ENCODE data around the gene FAT2.
"Not testable (repeated sequence)": the region's sequence is repeated elsewhere in the genome, so short reads cannot be mapped to it uniquely, and the experiment has no call there.

Gene FAT2

DNA sequence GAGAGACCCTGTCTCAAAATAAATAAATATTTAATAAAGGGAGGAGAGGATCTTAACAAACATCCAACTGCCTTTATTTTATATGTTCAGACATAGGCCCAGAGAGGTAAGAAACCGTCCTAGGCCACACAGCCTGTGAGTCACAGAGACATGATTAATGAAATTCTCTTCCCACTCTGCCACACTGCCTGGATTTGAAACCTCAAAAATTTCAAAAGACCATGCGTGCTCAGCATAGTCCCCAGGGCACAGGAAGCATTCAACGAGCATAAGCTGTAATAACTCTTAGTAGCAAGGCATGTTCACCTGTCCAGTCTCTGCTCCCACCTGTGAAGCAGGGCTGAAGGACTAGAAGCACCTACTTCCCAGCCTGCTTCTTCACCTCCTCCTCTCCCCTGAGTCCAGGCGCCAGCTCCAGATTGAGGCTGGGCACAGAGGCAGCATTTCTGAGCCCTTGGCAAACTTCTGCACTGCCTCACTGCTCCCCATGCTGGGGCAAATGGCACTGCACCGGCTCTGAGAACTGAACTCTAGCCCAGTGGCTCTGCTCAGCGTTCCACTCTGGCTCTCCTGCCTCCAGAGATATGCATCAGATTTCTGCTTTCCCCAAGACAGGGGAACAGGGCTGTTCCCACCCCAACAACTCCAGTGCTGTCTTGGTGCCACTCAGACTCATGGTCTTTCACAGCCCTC, 1.1 kb downstream of the FAT2 start:
- no peak overlapping the region for H3K27ac ChIP-seq (ENCODE audit: low read length)
- no peaks in the 10 kb centered on the region for H3K4me1 ChIP-seq (ENCODE audit: insufficient read depth, low read length)
- H3K4me2 ChIP-seq (ENCODE audit: insufficient read depth, low read length) = no peak overlapping the region
- ATAC-seq (ENCODE audit: insufficient read depth, low read depth) = no peak
- no peak overlapping the region for H3K9ac ChIP-seq (ENCODE audit: low read depth, low read length)
- no peak overlapping the region for H2AFZ ChIP-seq (ENCODE audit: low read depth, low read length)
- H3K4me3 ChIP-seq (ENCODE audit: low read depth in 1 of 2, low read length in 2 of 2) = no peak overlapping the region
- no peaks in the 10 kb centered on the region for H3K9me3 ChIP-seq (ENCODE audit: insufficient read depth, low read length, severe bottlenecking)
- TF ChIP-seq, protein P1, sequence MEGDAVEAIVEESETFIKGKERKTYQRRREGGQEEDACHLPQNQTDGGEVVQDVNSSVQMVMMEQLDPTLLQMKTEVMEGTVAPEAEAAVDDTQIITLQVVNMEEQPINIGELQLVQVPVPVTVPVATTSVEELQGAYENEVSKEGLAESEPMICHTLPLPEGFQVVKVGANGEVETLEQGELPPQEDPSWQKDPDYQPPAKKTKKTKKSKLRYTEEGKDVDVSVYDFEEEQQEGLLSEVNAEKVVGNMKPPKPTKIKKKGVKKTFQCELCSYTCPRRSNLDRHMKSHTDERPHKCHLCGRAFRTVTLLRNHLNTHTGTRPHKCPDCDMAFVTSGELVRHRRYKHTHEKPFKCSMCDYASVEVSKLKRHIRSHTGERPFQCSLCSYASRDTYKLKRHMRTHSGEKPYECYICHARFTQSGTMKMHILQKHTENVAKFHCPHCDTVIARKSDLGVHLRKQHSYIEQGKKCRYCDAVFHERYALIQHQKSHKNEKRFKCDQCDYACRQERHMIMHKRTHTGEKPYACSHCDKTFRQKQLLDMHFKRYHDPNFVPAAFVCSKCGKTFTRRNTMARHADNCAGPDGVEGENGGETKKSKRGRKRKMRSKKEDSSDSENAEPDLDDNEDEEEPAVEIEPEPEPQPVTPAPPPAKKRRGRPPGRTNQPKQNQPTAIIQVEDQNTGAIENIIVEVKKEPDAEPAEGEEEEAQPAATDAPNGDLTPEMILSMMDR (IDR thresholded peaks at IDR 0.05; ENCODE audit: borderline replicate concordance, extremely low read depth, low read length, poor library complexity, severe bottlenecking) = no peak
- TF ChIP-seq EZH2 (IDR thresholded peaks at IDR 0.05; ENCODE audit: borderline replicate concordance, low read depth, low read length, severe bottlenecking) = no peak
- DNase-seq = no peak
- H3K36me3 ChIP-seq (ENCODE audit: insufficient read depth, low read length) = no peaks in the 10 kb centered on the region
- no peaks in the 10 kb centered on the region for H3K79me2 ChIP-seq (ENCODE audit: insufficient read depth, low read length)
- H3K27me3 ChIP-seq (ENCODE audit: insufficient read depth, low read length, poor library complexity) = peaks cover 25% of the 10 kb centered on the region
- H4K20me1 ChIP-seq (ENCODE audit: insufficient read depth, low read length) = no peaks in the 10 kb centered on the region

DNA sequence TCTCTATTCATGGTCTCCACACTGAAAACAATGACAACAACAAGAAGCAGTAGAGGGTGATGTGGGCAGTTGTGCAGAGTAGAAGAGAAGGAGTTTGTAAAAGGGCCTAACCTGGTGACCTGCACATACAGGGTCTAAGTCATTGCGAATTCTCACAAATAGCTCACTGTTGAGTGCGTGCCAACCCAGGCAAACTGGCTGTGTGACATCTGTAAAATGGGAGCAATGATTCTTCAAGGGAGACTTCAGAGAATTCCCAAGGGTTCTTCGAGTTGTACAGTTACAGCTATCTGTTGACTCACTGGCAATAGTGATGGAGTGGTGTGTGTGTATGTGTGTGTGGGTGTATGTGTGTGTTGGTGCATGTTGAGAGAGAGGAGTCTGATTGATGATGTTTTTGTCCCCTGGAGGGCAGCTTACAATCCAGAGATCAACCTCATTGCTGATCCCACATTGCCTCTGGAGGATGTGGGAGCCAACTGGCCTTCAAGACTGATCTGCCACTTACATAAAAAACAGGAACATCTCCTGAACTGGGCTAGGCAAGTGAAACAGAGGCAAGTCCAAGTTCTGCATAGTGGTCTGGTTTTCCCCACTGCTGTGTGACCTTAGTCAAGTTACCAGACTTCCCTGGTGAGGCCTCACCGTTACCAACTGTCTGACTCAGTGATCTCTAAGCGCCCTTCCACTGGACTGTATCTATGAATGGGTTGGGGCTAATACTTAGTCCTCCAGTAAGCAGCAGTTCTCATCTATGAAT, 3.2 kb downstream of the FAT2 start:
- Histone ChIP-seq H2AFZ (ENCODE audit: low read depth, low read length) (no peak overlapping the region), H3K4me1 (ENCODE audit: insufficient read depth, low read length) (no peaks in the 10 kb centered on the region), H3K79me2 (ENCODE audit: insufficient read depth, low read length) (no peaks in the 10 kb centered on the region), H3K4me3 (ENCODE audit: low read depth in 1 of 2, low read length in 2 of 2) (no peak overlapping the region), H3K9ac (ENCODE audit: low read depth, low read length) (no peak overlapping the region), H4K20me1 (ENCODE audit: insufficient read depth, low read length) (no peaks in the 10 kb centered on the region), H3K4me2 (ENCODE audit: insufficient read depth, low read length) (no peak overlapping the region), H3K36me3 (ENCODE audit: insufficient read depth, low read length) (no peaks in the 10 kb centered on the region), H3K9me3 (ENCODE audit: insufficient read depth, low read length, severe bottlenecking) (no peaks in the 10 kb centered on the region), H3K27ac (ENCODE audit: low read length) (no peak overlapping the region), H3K27me3 (ENCODE audit: insufficient read depth, low read length, poor library complexity) (peaks cover 20% of the 10 kb centered on the region)
- ATAC-seq (ENCODE audit: insufficient read depth, low read depth) = no peak
- no peak for DNase-seq
- TF ChIP-seq, protein P1 (IDR thresholded peaks at IDR 0.05; ENCODE audit: borderline replicate concordance, extremely low read depth, low read length, poor library complexity, severe bottlenecking) = no peak
- TF ChIP-seq EZH2 (IDR thresholded peaks at IDR 0.05; ENCODE audit: borderline replicate concordance, low read depth, low read length, severe bottlenecking) = no peak

GRCh38 chr5:151585970-151586369, 5.2 kb downstream of the FAT2 start:
- TF ChIP-seq, protein P1 (IDR thresholded peaks at IDR 0.05; ENCODE audit: borderline replicate concordance, extremely low read depth, low read length, poor library complexity, severe bottlenecking) = no peak
- TF ChIP-seq EZH2 (IDR thresholded peaks at IDR 0.05; ENCODE audit: borderline replicate concordance, low read depth, low read length, severe bottlenecking) = no peak
- Histone ChIP-seq H3K4me1 (ENCODE audit: insufficient read depth, low read length) (no peaks in the 10 kb centered on the region), H3K9ac (ENCODE audit: low read depth, low read length) (no peak overlapping the region), H3K4me3 (ENCODE audit: low read depth in 1 of 2, low read length in 2 of 2) (no peak overlapping the region), H3K27me3 (ENCODE audit: insufficient read depth, low read length, poor library complexity) (peaks cover 20% of the 10 kb centered on the region), H3K27ac (ENCODE audit: low read length) (no peak overlapping the region), H3K9me3 (ENCODE audit: insufficient read depth, low read length, severe bottlenecking) (no peaks in the 10 kb centered on the region), H2AFZ (ENCODE audit: low read depth, low read length) (no peak overlapping the region), H3K79me2 (ENCODE audit: insufficient read depth, low read length) (no peaks in the 10 kb centered on the region), H4K20me1 (ENCODE audit: insufficient read depth, low read length) (no peaks in the 10 kb centered on the region), H3K4me2 (ENCODE audit: insufficient read depth, low read length) (no peak overlapping the region), H3K36me3 (ENCODE audit: insufficient read depth, low read length) (no peaks in the 10 kb centered on the region)
- DNase-seq (no peak), ATAC-seq (ENCODE audit: insufficient read depth, low read depth) (no peak)

DNA sequence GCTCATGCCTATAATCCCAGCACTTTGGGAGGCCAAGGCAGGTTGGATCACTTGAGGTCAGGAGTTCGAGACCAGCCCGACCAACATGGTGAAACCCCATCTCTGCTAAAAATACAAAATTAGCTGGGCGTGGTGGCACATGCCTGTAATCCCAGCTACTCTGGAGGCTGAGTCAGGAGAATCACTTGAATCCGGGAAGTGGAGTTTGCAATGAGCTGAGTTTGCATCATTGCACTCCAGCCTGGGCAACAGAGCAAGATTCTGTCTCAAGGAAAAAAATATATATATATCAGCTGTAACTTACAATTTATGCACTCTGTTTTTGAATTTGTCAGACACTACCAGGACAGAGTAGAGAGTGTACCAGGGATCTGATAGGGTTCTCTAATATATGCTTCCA, 5.8 kb downstream of the FAT2 start:
- not testable (repeated sequence) for H3K4me2 ChIP-seq (ENCODE audit: insufficient read depth, low read length); H3K36me3 ChIP-seq (ENCODE audit: insufficient read depth, low read length)

More for the DNA sequence above, 5.8 kb downstream of the FAT2 start:
- not testable (repeated sequence) for H3K9ac ChIP-seq (ENCODE audit: low read depth, low read length); H3K27ac ChIP-seq (ENCODE audit: low read length); H3K4me1 ChIP-seq (ENCODE audit: insufficient read depth, low read length); DNase-seq; H4K20me1 ChIP-seq (ENCODE audit: insufficient read depth, low read length); H3K79me2 ChIP-seq (ENCODE audit: insufficient read depth, low read length); H3K4me3 ChIP-seq (ENCODE audit: low read depth in 1 of 2, low read length in 2 of 2); ATAC-seq (ENCODE audit: insufficient read depth, low read depth); H3K9me3 ChIP-seq (ENCODE audit: insufficient read depth, low read length, severe bottlenecking); H2AFZ ChIP-seq (ENCODE audit: low read depth, low read length)
- H3K27me3 ChIP-seq (ENCODE audit: insufficient read depth, low read length, poor library complexity) = peaks cover 18% of the 10 kb centered on the region
